Prostate gland (tissue), 2 donors: ENCODE data around the gene CDCA7. TPM values are rescaled to one million over a fixed set of nuclear protein-coding genes. Genes with fewer than 3 reads are reported as not detected.

ENCODE experiments used
- DNase-seq: peaks from one replicate; pipeline ENCODE4 v3.0.0-alpha.2; 2019; ENCODE audit warnings: low spot score
- H3K27ac ChIP-seq, 2 donors: fragments of 200-600 bp; sonication (generic); 2 replicates each; pipeline ENCODE4 v1.5.1; 2017 to 2019
- H3K27me3 ChIP-seq: fragments of 200-600 bp; sonication (generic); replicated peaks from 2 replicates; pipeline ENCODE4 v1.5.1; 2019; ENCODE audit not compliant: insufficient read depth
- H3K36me3 ChIP-seq, 2 donors: fragments of 200-600 bp; sonication (generic); 1 replicate in 1 of 2; 2 replicates in 1 of 2; pipeline versions ENCODE4 v1.5.1 to v1.8.1; 2017 to 2019
- H3K4me1 ChIP-seq: fragments of 200-600 bp; sonication (generic); replicated peaks from 2 replicates; pipeline ENCODE4 v1.5.1; 2019
- H3K4me3 ChIP-seq, 2 donors: fragments of 200-600 bp; sonication (generic); 2 replicates each; pipeline ENCODE4 v1.5.1; 2017 to 2019
- H3K9me3 ChIP-seq: fragments of 200-600 bp; sonication (generic); 2 replicates; pipeline ENCODE4 v1.5.1; 2017
- POLR2A ChIP-seq: fragments of 450-650 bp; IDR thresholded peaks from one replicate; pipeline ENCODE4 v1.6.1; 2016; ENCODE audit warnings: antibody characterized with exemption, mild to moderate bottlenecking
- POLR2AphosphoS5 ChIP-seq: sonication (generic); formaldehyde crosslinking; IDR thresholded peaks from one replicate; pipeline ENCODE4 v1.6.1; 2017; ENCODE audit warnings: antibody characterized with exemption
- WGBS: methylation state at CpG from one replicate; pipeline ENCODE4 v1.1.5; 2018; 5-methylcytosine and 5-hydroxymethylcytosine counted together
- intact Hi-C: fragments of 100-400 bp; cut with DNase I; formaldehyde crosslinking; loops from one replicate; pipeline ENCODE4 v1.14.2; 2022
- total RNA-seq, 2 donors: library from RNA; depleted of rRNA; stranded (reverse); fragments of >200 nt; gene quantifications; one replicate each; pipeline ENCODE4 v1.1.0, GENCODE V29; 2016
- TF ChIP-seq, protein P1 (sequence below), 4 experiments: fragments of 200-600 bp in 2 of 4; fragments of 450-650 bp in 2 of 4; sonication (generic) in 2 of 4; IDR thresholded peaks; 1 replicate in 3 of 4; 2 replicates in 1 of 4; pipeline ENCODE4 v1.5.1; 2016 to 2019; ENCODE audit warnings: antibody characterized with exemption in 4 of 4, mild to moderate bottlenecking in 2 of 4, moderate library complexity in 2 of 4

Gene CDCA7
- total RNA-seq, 2 donors from 2014 or later, result 9.5 to 13.7 TPM

DNA sequence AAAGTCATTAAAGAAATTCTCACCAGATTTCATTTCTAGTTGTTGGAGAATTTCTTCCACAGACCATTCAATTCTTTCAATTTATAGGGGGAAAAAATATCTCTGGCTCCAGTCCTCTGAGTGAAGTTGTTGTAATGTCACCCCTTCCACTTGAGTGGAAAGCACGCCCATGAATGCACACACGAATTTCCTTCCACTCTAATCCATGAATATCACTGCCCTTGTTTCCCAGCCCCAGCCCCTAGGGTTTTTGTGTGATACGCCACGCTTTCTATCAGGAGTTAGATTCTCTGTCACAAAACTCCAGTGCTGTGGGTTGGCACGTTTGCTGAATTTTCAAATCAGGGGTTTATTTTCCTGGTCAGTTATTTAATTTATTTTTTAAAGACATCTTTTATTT, 38.1 kb downstream of the CDCA7 start:
- no peak for DNase-seq
- intact Hi-C loops, result no loop called here
- no peak overlapping the region for H3K4me3 ChIP-seq
- TF ChIP-seq, protein P1, sequence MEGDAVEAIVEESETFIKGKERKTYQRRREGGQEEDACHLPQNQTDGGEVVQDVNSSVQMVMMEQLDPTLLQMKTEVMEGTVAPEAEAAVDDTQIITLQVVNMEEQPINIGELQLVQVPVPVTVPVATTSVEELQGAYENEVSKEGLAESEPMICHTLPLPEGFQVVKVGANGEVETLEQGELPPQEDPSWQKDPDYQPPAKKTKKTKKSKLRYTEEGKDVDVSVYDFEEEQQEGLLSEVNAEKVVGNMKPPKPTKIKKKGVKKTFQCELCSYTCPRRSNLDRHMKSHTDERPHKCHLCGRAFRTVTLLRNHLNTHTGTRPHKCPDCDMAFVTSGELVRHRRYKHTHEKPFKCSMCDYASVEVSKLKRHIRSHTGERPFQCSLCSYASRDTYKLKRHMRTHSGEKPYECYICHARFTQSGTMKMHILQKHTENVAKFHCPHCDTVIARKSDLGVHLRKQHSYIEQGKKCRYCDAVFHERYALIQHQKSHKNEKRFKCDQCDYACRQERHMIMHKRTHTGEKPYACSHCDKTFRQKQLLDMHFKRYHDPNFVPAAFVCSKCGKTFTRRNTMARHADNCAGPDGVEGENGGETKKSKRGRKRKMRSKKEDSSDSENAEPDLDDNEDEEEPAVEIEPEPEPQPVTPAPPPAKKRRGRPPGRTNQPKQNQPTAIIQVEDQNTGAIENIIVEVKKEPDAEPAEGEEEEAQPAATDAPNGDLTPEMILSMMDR (IDR thresholded peaks at IDR 0.05), result no peak
- TF ChIP-seq POLR2A (no peak), POLR2AphosphoS5 (no peak)
- no peaks in the 10 kb centered on the region for H3K36me3 ChIP-seq
- 84% methylated on average over 5 of the region's 5 CpGs for WGBS
- no peak overlapping the region for H3K27ac ChIP-seq
- H3K27me3 ChIP-seq, result no peaks in the 10 kb centered on the region
- no peaks in the 10 kb centered on the region for H3K9me3 ChIP-seq
- no peaks in the 10 kb centered on the region for H3K4me1 ChIP-seq

DNA sequence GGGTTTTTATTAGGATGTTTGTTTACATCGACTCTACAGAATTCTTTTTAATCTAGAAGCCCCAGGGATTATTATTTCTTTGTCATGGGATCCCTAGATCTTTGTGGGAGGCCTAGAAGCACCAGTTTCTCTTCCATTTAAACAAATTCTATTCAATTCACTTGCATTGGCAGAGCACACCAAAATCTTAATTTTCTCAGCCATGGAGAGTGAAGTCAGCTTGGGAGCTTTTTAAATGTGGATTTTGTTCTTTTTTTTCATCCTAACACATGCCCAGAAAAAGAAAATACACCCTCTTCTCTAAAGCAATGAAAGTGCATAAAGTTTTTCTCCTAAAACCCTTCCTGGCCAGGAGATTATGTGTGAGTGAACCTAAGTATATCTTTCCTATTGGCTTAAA, 38.5 kb downstream of the CDCA7 start:
- DNase-seq, result no peak
- H3K4me3 ChIP-seq, result no peak overlapping the region
- TF ChIP-seq, protein P1 (IDR thresholded peaks at IDR 0.05), result no peak
- TF ChIP-seq POLR2AphosphoS5 (no peak), POLR2A (no peak)
- no peaks in the 10 kb centered on the region for H3K9me3 ChIP-seq
- no peaks in the 10 kb centered on the region for H3K36me3 ChIP-seq
- WGBS, result 67% methylated on average over 1 of the region's 1 CpG
- no peak overlapping the region for H3K27ac ChIP-seq
- intact Hi-C loops, result no loop called here
- H3K4me1 ChIP-seq, result no peaks in the 10 kb centered on the region
- H3K27me3 ChIP-seq, result no peaks in the 10 kb centered on the region

DNA sequence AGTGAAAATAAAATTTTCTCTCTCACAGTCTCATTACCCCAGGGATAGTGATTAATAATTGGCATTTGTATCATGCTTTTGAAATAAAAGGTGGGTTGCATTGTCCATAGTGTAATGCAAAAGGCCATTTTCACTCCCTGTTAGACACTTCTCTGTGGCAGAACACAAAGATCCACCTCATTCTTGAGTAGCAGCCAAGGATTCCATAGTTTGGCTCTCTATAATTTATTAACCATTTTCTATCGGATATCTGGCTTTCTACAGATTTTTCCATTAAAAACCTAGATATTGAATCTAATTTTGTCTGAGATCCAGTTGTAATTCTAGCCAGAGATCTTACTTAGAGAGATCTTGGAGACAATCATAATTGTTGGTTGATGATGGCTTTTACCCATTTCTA, 39.0 kb downstream of the CDCA7 start:
- intact Hi-C loops, result no loop called here
- H3K4me1 ChIP-seq, result no peaks in the 10 kb centered on the region

DNA sequence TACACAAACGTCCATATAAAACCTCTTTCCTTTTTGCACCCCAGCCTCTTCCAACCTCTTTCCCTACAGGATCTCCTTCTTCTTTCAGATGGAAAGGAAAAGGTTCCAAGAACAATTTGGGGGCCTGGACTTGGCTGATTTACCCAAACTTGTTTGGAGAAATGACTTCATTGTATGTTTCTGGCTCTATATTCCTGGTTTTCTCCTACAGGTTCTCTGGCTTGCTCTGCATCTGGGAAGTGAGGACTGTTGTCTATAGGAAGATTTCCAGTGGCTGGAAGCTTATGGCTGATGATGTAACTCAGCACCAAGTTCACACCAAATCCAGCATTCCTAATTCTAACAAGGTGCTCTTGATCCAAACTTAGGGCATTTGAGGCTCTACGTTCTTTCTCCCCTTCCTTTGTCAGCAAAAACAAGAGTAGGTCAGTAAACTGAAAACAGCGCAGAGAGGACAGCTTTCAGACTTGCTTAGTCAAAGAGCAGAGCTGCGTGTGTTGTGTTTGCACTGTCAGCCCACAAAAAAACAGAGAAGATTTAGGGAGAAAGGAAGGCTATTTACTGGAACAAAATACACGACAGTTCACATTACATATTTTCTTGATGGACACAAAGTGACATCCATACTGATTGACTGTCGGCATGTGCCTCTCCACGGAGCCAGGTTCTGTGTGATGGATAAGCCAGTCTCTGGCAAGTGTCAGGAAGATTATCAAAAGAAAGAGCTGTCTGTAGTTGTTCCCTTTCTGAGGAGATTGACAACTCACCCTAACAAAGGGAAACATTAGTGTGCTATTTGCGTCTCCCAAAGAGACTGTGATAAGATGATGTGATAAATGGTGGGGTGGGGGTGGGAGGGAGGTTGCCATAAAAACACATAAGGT, 39.7 kb downstream of the CDCA7 start:
- Histone ChIP-seq H3K4me1 (no peaks in the 10 kb centered on the region), H3K36me3 (no peaks in the 10 kb centered on the region), H3K4me3 (no peak overlapping the region), H3K9me3 (no peaks in the 10 kb centered on the region), H3K27ac (no peak overlapping the region), H3K27me3 (no peaks in the 10 kb centered on the region)
- TF ChIP-seq, protein P1 (IDR thresholded peaks at IDR 0.05), result no peak
- no peak for TF ChIP-seq POLR2A
- no peak for TF ChIP-seq POLR2AphosphoS5
- intact Hi-C loops, result no loop called here
- no peak for DNase-seq
- WGBS, result 71% methylated on average over 8 of the region's 8 CpGs

More for the DNA sequence above, 39.0 kb downstream of the CDCA7 start:
- Histone ChIP-seq H3K36me3 (no peaks in the 10 kb centered on the region), H3K27ac (no peak overlapping the region), H3K4me3 (no peak overlapping the region), H3K27me3 (no peaks in the 10 kb centered on the region), H3K9me3 (no peaks in the 10 kb centered on the region)
- no peak for TF ChIP-seq POLR2A
- no peak for TF ChIP-seq POLR2AphosphoS5
- TF ChIP-seq, protein P1 (IDR thresholded peaks at IDR 0.05), result no peak
- DNase-seq, result no peak
- WGBS, result 44% methylated on average over 1 of the region's 1 CpG
